PFSK-1 (cell line): ENCODE measurements around the gene SHCBP1L.

Source experiments
- FOXP2 ChIP-seq: optimal IDR thresholded peaks from 2 replicates; pipeline ENCODE3; 2011; ENCODE audit warnings: borderline replicate concordance, control low read depth, inconsistent platforms; ENCODE audit not compliant: insufficient read depth; ENCODE audit errors: extremely low read length, extremely low read depth
- POLR2AphosphoS5 ChIP-seq: IDR thresholded peaks from 2 replicates; pipeline ENCODE4 v1.6.1; 2012; ENCODE audit warnings: low read depth, mild to moderate bottlenecking, control low read depth, low read length, moderate library complexity
- SIN3A ChIP-seq: IDR thresholded peaks from 2 replicates; pipeline ENCODE4 v1.6.1; 2012; ENCODE audit warnings: mild to moderate bottlenecking, low read length, moderate library complexity, borderline replicate concordance; ENCODE audit not compliant: insufficient read depth
- TAF1 ChIP-seq: IDR thresholded peaks from 2 replicates; pipeline ENCODE4 v1.6.1; 2012; ENCODE audit warnings: low read length, control low read depth, borderline replicate concordance; ENCODE audit not compliant: insufficient read depth
- TF ChIP-seq, protein P1 (sequence below), 2 experiments: IDR thresholded peaks; 2 replicates each; pipeline versions ENCODE4 v1.6.1 to v1.8.0; 2011 to 2012; ENCODE audit warnings: low read depth in 2 of 2, low read length in 2 of 2, control low read depth in 1 of 2, inconsistent platforms in 1 of 2, mild to moderate bottlenecking in 1 of 2, moderate library complexity in 1 of 2; ENCODE audit not compliant: insufficient read depth in 1 of 2

SHCBP1L gene

DNA sequence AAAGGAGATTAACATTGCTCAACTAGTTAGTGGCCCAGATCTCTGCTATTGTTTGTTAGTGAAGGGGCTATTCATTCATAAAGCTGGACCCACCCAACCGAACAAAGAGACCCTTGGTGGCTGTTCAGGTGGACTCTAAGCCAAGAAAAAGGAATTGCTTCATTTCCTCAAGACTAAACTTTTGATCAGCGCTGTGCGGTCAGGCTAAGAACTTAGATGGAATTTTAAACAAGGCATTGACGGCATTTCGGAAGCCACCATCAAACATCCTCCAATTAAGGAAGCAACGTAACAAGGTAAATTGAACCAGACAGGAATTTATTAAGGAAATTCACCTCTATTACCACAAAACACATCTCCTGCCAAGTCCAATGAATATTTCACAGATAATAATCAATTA, 19.9 kb upstream of the SHCBP1L start:
- no peak for TF ChIP-seq SIN3A
- no peak for TF ChIP-seq TAF1
- no peak for TF ChIP-seq FOXP2
- TF ChIP-seq, protein P1, sequence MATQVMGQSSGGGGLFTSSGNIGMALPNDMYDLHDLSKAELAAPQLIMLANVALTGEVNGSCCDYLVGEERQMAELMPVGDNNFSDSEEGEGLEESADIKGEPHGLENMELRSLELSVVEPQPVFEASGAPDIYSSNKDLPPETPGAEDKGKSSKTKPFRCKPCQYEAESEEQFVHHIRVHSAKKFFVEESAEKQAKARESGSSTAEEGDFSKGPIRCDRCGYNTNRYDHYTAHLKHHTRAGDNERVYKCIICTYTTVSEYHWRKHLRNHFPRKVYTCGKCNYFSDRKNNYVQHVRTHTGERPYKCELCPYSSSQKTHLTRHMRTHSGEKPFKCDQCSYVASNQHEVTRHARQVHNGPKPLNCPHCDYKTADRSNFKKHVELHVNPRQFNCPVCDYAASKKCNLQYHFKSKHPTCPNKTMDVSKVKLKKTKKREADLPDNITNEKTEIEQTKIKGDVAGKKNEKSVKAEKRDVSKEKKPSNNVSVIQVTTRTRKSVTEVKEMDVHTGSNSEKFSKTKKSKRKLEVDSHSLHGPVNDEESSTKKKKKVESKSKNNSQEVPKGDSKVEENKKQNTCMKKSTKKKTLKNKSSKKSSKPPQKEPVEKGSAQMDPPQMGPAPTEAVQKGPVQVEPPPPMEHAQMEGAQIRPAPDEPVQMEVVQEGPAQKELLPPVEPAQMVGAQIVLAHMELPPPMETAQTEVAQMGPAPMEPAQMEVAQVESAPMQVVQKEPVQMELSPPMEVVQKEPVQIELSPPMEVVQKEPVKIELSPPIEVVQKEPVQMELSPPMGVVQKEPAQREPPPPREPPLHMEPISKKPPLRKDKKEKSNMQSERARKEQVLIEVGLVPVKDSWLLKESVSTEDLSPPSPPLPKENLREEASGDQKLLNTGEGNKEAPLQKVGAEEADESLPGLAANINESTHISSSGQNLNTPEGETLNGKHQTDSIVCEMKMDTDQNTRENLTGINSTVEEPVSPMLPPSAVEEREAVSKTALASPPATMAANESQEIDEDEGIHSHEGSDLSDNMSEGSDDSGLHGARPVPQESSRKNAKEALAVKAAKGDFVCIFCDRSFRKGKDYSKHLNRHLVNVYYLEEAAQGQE (IDR thresholded peaks at IDR 0.05; ENCODE audit: insufficient read depth in 1 of 2, low read depth in 2 of 2, low read length in 2 of 2) = no peak
- TF ChIP-seq POLR2AphosphoS5 = no peak

- TF ChIP-seq SIN3A = no peak
- TF ChIP-seq, protein P1 (IDR thresholded peaks at IDR 0.05; ENCODE audit: insufficient read depth in 1 of 2, low read depth in 2 of 2, low read length in 2 of 2) = no peak
- no peak for TF ChIP-seq TAF1
- no peak for TF ChIP-seq POLR2AphosphoS5
- TF ChIP-seq FOXP2 = no peak
Measured at GRCh38 chr1:182972231-182972630, 19.3 kb upstream of the SHCBP1L start.

- no peak for TF ChIP-seq POLR2AphosphoS5
- no peak for TF ChIP-seq FOXP2
- TF ChIP-seq TAF1 = no peak
- TF ChIP-seq, protein P1 (IDR thresholded peaks at IDR 0.05; ENCODE audit: insufficient read depth in 1 of 2, low read depth in 2 of 2, low read length in 2 of 2) = no peak
- no peak for TF ChIP-seq SIN3A
Measured at GRCh38 chr1:182971219-182971618, 18.3 kb upstream of the SHCBP1L start.

DNA sequence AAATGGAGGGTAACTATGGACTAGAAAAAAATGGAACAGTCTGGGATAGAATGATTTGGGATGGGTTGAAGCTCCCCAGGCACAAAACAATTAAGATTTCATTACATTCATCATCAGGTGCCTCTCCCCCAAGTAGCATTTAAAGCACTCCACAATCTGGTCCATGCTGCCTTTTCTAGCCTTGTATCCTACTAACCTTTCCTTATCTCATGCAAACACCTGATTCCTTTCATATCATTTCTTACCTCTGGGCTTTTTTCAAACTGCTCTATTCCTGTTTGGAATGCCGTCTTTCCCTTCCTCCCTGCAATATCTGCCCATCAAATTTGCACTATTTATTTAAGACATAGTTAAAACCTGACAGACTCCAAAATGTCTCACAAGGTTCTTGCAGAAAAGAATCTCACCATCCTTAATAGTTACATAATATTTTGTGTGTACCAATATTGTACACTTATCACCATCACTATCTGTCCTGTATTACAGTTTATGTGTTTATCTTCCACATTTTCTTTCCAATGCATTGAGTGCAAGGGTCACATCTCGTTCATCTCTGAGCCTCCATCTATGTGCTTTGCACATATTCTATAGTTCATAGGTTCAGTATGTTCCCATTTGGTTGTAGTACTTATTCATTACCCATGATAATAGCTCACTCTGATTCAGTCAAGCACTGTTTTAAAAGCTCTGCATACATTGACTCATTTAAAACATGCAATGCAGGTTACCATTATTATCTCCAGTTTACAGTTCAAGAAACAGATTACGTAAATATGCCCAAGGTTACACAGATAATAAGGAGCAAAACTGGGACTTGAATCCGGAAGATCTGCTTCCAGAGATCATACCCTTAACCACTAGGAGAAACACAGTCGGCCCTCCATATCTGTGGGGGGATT, 16.1 kb upstream of the SHCBP1L start:
- TF ChIP-seq, protein P1 (IDR thresholded peaks at IDR 0.05; ENCODE audit: insufficient read depth in 1 of 2, low read depth in 2 of 2, low read length in 2 of 2) = no peak
- TF ChIP-seq TAF1 (no peak), SIN3A (no peak), POLR2AphosphoS5 (no peak), FOXP2 (no peak)

- TF ChIP-seq, protein P1 (IDR thresholded peaks at IDR 0.05; ENCODE audit: insufficient read depth in 1 of 2, low read depth in 2 of 2, low read length in 2 of 2) = no peak
- TF ChIP-seq SIN3A (no peak), POLR2AphosphoS5 (no peak), TAF1 (no peak), FOXP2 (no peak)
Measured at GRCh38 chr1:182968151-182968741, 15.3 kb upstream of the SHCBP1L start.
